Epithelial cell of esophagus (primary cell): ENCODE data around the gene GUCY2D.
A peak's percentile ranks its signal among the peaks of the same experiment; 100 is the strongest.
"Not testable (repeated sequence)": the region's sequence is repeated elsewhere in the genome, so short reads cannot be mapped to it uniquely, and the experiment has no call there.

Experiments
- DNase-seq: peaks from one replicate; pipeline ENCODE4 v3.0.0; 2010; ENCODE audit warnings: low read depth
- H3K4me3 ChIP-seq: 2 replicates; pipeline ENCODE4 v1.5.1; 2011; ENCODE audit warnings: mild to moderate bottlenecking, low read length, control low read depth
- CTCF ChIP-seq: IDR thresholded peaks from 2 replicates; pipeline ENCODE4 v1.5.1; 2011; ENCODE audit warnings: low read depth, mild to moderate bottlenecking, low read length, control low read depth, inconsistent platforms; ENCODE audit not compliant: insufficient read depth; ENCODE audit errors: missing control alignments

Gene GUCY2D

GRCh38 chr17:8022360-8023003 lies 20.1 kb downstream of the GUCY2D start:
- TF ChIP-seq CTCF = no peak
- no peak overlapping the region for H3K4me3 ChIP-seq
- peak; percentile 58 for DNase-seq

- DNase-seq = peak; percentile 48
- not testable (repeated sequence) for H3K4me3 ChIP-seq
Observed at GRCh38 chr17:8024161-8024560, 21.7 kb downstream of the GUCY2D start.

- no peak for TF ChIP-seq CTCF
- H3K4me3 ChIP-seq = no peak overlapping the region
- no peak for DNase-seq
Observed at GRCh38 chr17:8025176-8025911, 22.9 kb downstream of the GUCY2D start.

GRCh38 chr17:8029121-8029520 lies 26.7 kb downstream of the GUCY2D start:
- no peak for TF ChIP-seq CTCF
- peak; percentile 88 for DNase-seq
- no peak overlapping the region for H3K4me3 ChIP-seq

- DNase-seq = no peak
- no peak overlapping the region for H3K4me3 ChIP-seq
- TF ChIP-seq CTCF = no peak
Observed at GRCh38 chr17:8031261-8031661, 28.8 kb downstream of the GUCY2D start.

GRCh38 chr17:8031950-8032349 lies 29.5 kb downstream of the GUCY2D start:
- DNase-seq = no peak
- TF ChIP-seq CTCF = no peak
- no peak overlapping the region for H3K4me3 ChIP-seq

- DNase-seq = no peak
- no peak overlapping the region for H3K4me3 ChIP-seq
- TF ChIP-seq CTCF = no peak
Observed at GRCh38 chr17:8032442-8032841, 30.0 kb downstream of the GUCY2D start.
